Fibroblast of lung (primary cell): Measurements from ENCODE around the gene CCDC69. TPM values are rescaled to one million over a fixed set of nuclear protein-coding genes. Genes with fewer than 3 reads are reported as not detected.

Experiments
- DNase-seq, 2 donors: peaks; one replicate each; pipeline versions ENCODE4 v3.0.0 to v3.0.0-alpha.2; 2010; ENCODE audit warnings: low read depth in 2 of 2
- H2AFZ ChIP-seq: 2 replicates; pipeline ENCODE4 v1.5.1; 2012; ENCODE audit warnings: low read length, control low read depth, inconsistent platforms
- H3K27ac ChIP-seq: 2 replicates; pipeline ENCODE4 v1.5.1; 2011; ENCODE audit warnings: low read length, control low read depth; ENCODE audit not compliant: insufficient read depth
- H3K27me3 ChIP-seq: 2 replicates; pipeline ENCODE4 v1.5.1; 2011; ENCODE audit warnings: mild to moderate bottlenecking, low read length; ENCODE audit not compliant: control insufficient read depth, insufficient read depth
- H3K36me3 ChIP-seq: 2 replicates; pipeline ENCODE4 v1.5.1; 2011; ENCODE audit warnings: low read length; ENCODE audit not compliant: control insufficient read depth, insufficient read depth
- H3K4me1 ChIP-seq: 2 replicates; pipeline ENCODE4 v1.5.1; 2011; ENCODE audit warnings: low read length; ENCODE audit not compliant: control insufficient read depth, insufficient read depth; ENCODE audit errors: extremely low read depth
- H3K4me2 ChIP-seq: 2 replicates; pipeline ENCODE4 v1.5.1; 2011; ENCODE audit warnings: low read length, control low read depth; ENCODE audit not compliant: insufficient read depth; ENCODE audit errors: extremely low read depth
- H3K4me3 ChIP-seq, 4 experiments: fragments of 200-600 bp in 1 of 4; sonication (generic) in 1 of 4; replicated peaks in 1 of 4; 2 replicates each; pipeline ENCODE4 v1.5.1; 2011 to 2016; ENCODE audit warnings: low read length in 4 of 4, low read depth in 3 of 4, mild to moderate bottlenecking in 3 of 4, control low read depth in 2 of 4, inconsistent platforms in 1 of 4, mixed read lengths in 1 of 4; ENCODE audit not compliant: insufficient read depth in 1 of 4; ENCODE audit errors: control extremely low read depth in 1 of 4
- H3K79me2 ChIP-seq: 2 replicates; pipeline ENCODE4 v1.5.1; 2012; ENCODE audit warnings: mild to moderate bottlenecking, low read length, inconsistent platforms; ENCODE audit not compliant: control insufficient read depth, insufficient read depth
- H3K9ac ChIP-seq: 2 replicates; pipeline ENCODE4 v1.5.1; 2011; ENCODE audit warnings: mild to moderate bottlenecking, low read length, control low read depth; ENCODE audit not compliant: insufficient read depth
- H3K9me3 ChIP-seq: 2 replicates; pipeline ENCODE4 v1.5.1; 2012; ENCODE audit warnings: low read depth, low read length; ENCODE audit not compliant: control insufficient read depth, insufficient read depth
- H4K20me1 ChIP-seq: 2 replicates; pipeline ENCODE4 v1.5.1; 2011; ENCODE audit warnings: low read length; ENCODE audit not compliant: control insufficient read depth, insufficient read depth; ENCODE audit errors: extremely low read depth
- EZH2 ChIP-seq: IDR thresholded peaks from 2 replicates; pipeline ENCODE4 v1.5.1; 2012; ENCODE audit warnings: low read length, control low read depth, mild to moderate bottlenecking; ENCODE audit errors: missing control alignments
- polyA plus RNA-seq, 2 donors: library from polyadenylated mRNA; depleted of rRNA in 1 of 2; stranded (reverse) in 1 of 2; unstranded in 1 of 2; fragments of >200 nt; gene quantifications; 2 replicates each; pipeline ENCODE4 v1.2.1, GENCODE V29; 2011 to 2012; ENCODE audit warnings: missing spikeins in 1 of 2
- total RNA-seq: library from RNA; depleted of rRNA; stranded (reverse); fragments of >200 nt; gene quantifications from 2 replicates; pipeline ENCODE4 v1.2.1, GENCODE V29; 2014
- TF ChIP-seq, protein P1 (sequence below), 2 donors: IDR thresholded peaks in 1 of 2; conservative IDR thresholded peaks in 1 of 2; 1 replicate in 1 of 2; 2 replicates in 1 of 2; pipeline ENCODE4 v1.5.1; 2011 to 2012; ENCODE audit warnings: low read length in 2 of 2, control low read depth in 1 of 2, inconsistent platforms in 1 of 2, low read depth in 1 of 2, mild to moderate bottlenecking in 1 of 2

CCDC69 gene
- total and polyA plus RNA-seq, 2 donors (not counting 1 experiment from before 2014, with no cell fraction given), result 1.5 to 4.0 TPM

- Histone ChIP-seq H2AFZ (no peak overlapping the region), H3K9ac (no peak overlapping the region), H3K4me2 (no peak overlapping the region), H3K79me2 (no peaks in the 10 kb centered on the region), H4K20me1 (no peaks in the 10 kb centered on the region), H3K36me3 (no peaks in the 10 kb centered on the region), H3K27ac (no peak overlapping the region), H3K4me1 (peaks cover 2% of the 10 kb centered on the region), H3K27me3 (no peaks in the 10 kb centered on the region), H3K4me3 (no peak overlapping the region), H3K9me3 (no peaks in the 10 kb centered on the region)
- DNase-seq, result no peak
- no peak for TF ChIP-seq EZH2
- TF ChIP-seq, protein P1, sequence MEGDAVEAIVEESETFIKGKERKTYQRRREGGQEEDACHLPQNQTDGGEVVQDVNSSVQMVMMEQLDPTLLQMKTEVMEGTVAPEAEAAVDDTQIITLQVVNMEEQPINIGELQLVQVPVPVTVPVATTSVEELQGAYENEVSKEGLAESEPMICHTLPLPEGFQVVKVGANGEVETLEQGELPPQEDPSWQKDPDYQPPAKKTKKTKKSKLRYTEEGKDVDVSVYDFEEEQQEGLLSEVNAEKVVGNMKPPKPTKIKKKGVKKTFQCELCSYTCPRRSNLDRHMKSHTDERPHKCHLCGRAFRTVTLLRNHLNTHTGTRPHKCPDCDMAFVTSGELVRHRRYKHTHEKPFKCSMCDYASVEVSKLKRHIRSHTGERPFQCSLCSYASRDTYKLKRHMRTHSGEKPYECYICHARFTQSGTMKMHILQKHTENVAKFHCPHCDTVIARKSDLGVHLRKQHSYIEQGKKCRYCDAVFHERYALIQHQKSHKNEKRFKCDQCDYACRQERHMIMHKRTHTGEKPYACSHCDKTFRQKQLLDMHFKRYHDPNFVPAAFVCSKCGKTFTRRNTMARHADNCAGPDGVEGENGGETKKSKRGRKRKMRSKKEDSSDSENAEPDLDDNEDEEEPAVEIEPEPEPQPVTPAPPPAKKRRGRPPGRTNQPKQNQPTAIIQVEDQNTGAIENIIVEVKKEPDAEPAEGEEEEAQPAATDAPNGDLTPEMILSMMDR (conservative IDR thresholded peaks at IDR 0.05 in 1 of 2, IDR thresholded peaks at IDR 0.05 in 1 of 2; ENCODE audit: low read depth in 1 of 2, low read length in 2 of 2), result no peak
These were observed 1.7 kb downstream of the CCDC69 start for GRCh38 chr5:151222054-151222789.

- no peaks in the 10 kb centered on the region for H3K9me3 ChIP-seq
- no peaks in the 10 kb centered on the region for H3K79me2 ChIP-seq
- no peak overlapping the region for H3K4me2 ChIP-seq
- TF ChIP-seq, protein P1 (conservative IDR thresholded peaks at IDR 0.05 in 1 of 2, IDR thresholded peaks at IDR 0.05 in 1 of 2; ENCODE audit: low read depth in 1 of 2, low read length in 2 of 2), result no peak
- TF ChIP-seq EZH2, result no peak
- peaks cover 2% of the 10 kb centered on the region for H3K4me1 ChIP-seq
- DNase-seq, result peak; percentile 19 to 33
- no peaks in the 10 kb centered on the region for H4K20me1 ChIP-seq
- H3K4me3 ChIP-seq, result no peak overlapping the region
- H2AFZ ChIP-seq, result no peak overlapping the region
- H3K27me3 ChIP-seq, result no peaks in the 10 kb centered on the region
- H3K27ac ChIP-seq, result no peak overlapping the region
- no peaks in the 10 kb centered on the region for H3K36me3 ChIP-seq
- no peak overlapping the region for H3K9ac ChIP-seq
These were observed 2.3 kb downstream of the CCDC69 start for GRCh38 chr5:151221574-151221973.

DNA sequence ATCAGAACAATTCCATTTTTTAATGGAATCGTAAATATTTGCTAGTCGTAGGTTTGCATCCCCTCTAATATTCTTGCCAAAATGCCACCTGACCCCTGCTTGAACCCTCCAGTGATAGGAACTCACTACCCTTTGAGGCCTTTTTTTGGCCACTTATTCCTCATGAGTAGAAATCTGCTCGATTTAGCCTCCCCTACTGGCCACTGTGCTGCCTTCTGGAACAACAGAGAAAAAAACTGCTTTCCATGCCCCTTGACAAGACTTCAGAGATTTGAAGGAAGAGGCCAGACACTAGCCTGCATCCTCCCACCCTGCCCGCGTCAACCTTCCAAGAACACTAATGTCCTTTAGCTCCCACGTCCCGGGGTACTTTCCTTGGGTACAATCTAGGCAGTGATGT, 4.1 kb downstream of the CCDC69 start:
- Histone ChIP-seq H3K27me3 (no peaks in the 10 kb centered on the region), H3K4me3 (no peak overlapping the region), H3K9me3 (no peaks in the 10 kb centered on the region), H3K27ac (no peak overlapping the region), H2AFZ (no peak overlapping the region), H3K9ac (no peak overlapping the region), H3K79me2 (no peaks in the 10 kb centered on the region), H3K4me1 (peaks cover 2% of the 10 kb centered on the region), H3K4me2 (no peak overlapping the region), H4K20me1 (no peaks in the 10 kb centered on the region), H3K36me3 (no peaks in the 10 kb centered on the region)
- TF ChIP-seq EZH2, result no peak
- TF ChIP-seq, protein P1 (conservative IDR thresholded peaks at IDR 0.05 in 1 of 2, IDR thresholded peaks at IDR 0.05 in 1 of 2; ENCODE audit: low read depth in 1 of 2, low read length in 2 of 2), result peak; percentile 17 to 40
- DNase-seq, result no peak
